Colonic mucosa (tissue), 4 donors: ENCODE measurements around the gene ARF1. TPM values are rescaled to one million over a fixed set of nuclear protein-coding genes. Genes with fewer than 3 reads are reported as not detected.

Source experiments
- DNase-seq: peaks from one replicate; pipeline ENCODE4 v3.0.0-alpha.2; 2020
- H3K27ac ChIP-seq: fragments of 200-600 bp; one replicate; pipeline ENCODE4 v1.8.0; 2021
- H3K27me3 ChIP-seq: fragments of 200-600 bp; one replicate; pipeline ENCODE4 v1.8.0; 2021
- H3K36me3 ChIP-seq: fragments of 200-600 bp; one replicate; pipeline ENCODE4 v1.8.0; 2021
- H3K4me1 ChIP-seq: fragments of 200-600 bp; one replicate; pipeline ENCODE4 v1.8.0; 2021; ENCODE audit warnings: mild to moderate bottlenecking
- H3K4me3 ChIP-seq: fragments of 200-600 bp; one replicate; pipeline ENCODE4 v1.8.0; 2021
- H3K9ac ChIP-seq, 2 donors: one replicate each; pipeline ENCODE4 v1.7.0; 2013; ENCODE audit warnings: control low read depth in 2 of 2, low read depth in 2 of 2, low read length in 2 of 2
- H3K9me3 ChIP-seq: fragments of 200-600 bp; one replicate; pipeline ENCODE4 v1.8.0; 2021
- intact Hi-C: fragments of 100-400 bp; cut with DNase I; formaldehyde crosslinking; loops from one replicate; pipeline ENCODE4 v1.14.1; 2022
- total RNA-seq, 2 donors: library from RNA; stranded (reverse); fragmentation: NEBNext Ultra II Directional in 1 of 2; extraction: Animal tissue kit (Norgen Biotek cat#: 25700) in 1 of 2; gene quantifications; one replicate each; pipeline ENCODE4 v1.2.1, GENCODE V29; 2021
- TF ChIP-seq, protein P1 (sequence below): fragments of 200-600 bp; IDR thresholded peaks from one replicate; pipeline ENCODE4 v1.8.0; 2022; ENCODE audit warnings: antibody characterized with exemption, mild to moderate bottlenecking
- donor health status: healthy.
- donor health status: DM: no; HTN: no; CAD: no.
- donor health status: DM: no; HTN: no; CAD: no.

The ARF1 gene
- total RNA-seq, 2 donors from 2014 or later: 522 to 586 TPM

DNA sequence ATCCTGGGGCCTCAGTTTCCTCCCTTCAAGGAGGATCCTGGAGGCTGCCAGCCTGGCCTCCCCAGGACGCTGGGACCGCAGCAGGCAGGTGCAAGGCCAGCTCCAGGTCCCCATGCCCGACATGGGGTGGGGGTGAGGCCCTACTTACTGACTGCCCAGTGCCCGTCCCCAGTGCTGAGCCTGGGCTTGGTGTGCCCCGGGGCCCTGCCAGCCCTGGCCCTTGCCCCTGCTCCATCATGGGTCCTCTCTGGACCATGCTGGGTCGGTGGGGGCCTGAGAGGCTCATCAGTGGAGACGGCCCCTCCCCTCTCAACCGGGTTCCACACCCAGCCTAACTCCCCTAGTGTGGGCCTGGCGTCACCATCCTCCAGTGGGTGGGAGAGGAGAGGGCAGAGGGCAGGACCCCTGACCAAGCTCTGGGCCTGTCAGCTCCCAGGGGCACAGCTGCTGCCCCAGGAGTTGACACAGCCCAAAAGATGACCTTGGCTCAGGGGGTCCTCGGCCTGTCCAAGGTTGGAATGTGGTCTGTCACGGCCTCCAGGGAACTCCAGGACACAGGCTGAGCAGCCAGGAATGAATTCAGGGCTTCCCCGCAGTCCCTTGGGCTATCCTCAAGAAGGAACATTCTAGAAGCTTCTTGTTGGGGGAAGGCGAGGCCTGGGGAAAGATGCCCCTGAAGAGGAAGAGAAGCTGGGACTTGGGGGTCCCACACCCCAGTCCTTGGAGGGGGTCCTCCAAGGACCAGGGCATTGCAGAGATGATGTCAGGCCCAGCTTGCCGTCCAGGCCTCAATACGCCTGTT lies 17.6 kb upstream of the ARF1 start:
- Histone ChIP-seq H3K9me3 (no peaks in the 10 kb centered on the region), H3K27me3 (peaks cover 25% of the 10 kb centered on the region)
- intact Hi-C loops: no loop called here

DNA sequence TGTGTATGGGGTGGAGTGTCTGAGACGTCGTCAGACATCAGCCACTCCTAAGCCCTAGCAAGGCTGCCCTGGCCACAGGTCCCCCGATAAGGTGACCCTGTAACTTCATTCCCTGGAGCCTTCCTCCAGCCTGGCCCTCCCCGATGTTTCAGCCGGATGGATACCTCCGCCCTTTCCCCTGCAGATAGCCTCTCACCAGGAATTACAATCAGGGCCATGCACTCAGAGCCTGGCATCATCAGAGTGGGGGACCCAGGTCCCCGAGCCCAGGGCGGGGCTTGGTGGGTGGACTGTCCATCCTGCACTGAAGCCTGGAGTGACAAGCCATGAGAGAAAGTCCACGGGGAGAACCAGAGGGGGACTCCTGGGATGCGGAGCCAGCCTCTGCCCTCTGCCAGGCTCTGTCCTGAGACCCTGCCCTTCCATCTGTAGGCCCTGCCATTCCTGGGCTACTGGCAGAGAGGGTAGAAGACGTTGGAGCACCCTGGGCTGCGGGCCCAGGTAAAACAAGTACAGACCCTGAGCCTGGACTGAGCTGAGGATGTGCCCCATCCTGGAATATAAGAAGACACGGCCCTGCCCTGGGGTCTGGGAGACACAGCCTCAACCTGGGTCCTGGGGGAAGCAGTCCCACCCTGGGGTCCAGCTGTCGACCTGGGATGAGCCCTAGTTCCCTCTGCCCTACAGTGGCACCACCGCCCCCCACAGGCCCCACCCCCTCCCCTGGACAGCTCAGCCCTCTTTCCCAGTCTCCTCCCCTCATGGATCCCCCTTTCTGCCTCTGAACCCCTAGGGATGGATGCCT lies 16.8 kb upstream of the ARF1 start:
- intact Hi-C loops: no loop called here
- TF ChIP-seq, protein P1, sequence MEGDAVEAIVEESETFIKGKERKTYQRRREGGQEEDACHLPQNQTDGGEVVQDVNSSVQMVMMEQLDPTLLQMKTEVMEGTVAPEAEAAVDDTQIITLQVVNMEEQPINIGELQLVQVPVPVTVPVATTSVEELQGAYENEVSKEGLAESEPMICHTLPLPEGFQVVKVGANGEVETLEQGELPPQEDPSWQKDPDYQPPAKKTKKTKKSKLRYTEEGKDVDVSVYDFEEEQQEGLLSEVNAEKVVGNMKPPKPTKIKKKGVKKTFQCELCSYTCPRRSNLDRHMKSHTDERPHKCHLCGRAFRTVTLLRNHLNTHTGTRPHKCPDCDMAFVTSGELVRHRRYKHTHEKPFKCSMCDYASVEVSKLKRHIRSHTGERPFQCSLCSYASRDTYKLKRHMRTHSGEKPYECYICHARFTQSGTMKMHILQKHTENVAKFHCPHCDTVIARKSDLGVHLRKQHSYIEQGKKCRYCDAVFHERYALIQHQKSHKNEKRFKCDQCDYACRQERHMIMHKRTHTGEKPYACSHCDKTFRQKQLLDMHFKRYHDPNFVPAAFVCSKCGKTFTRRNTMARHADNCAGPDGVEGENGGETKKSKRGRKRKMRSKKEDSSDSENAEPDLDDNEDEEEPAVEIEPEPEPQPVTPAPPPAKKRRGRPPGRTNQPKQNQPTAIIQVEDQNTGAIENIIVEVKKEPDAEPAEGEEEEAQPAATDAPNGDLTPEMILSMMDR: no peak
- Histone ChIP-seq H3K4me3 (no peak overlapping the region), H3K27me3 (peaks cover 24% of the 10 kb centered on the region), H3K9me3 (no peaks in the 10 kb centered on the region), H3K36me3 (no peaks in the 10 kb centered on the region), H3K27ac (no peak overlapping the region), H3K9ac (no peak overlapping the region), H3K4me1 (no peaks in the 10 kb centered on the region)
- no peak for DNase-seq

More for the DNA sequence above, 17.6 kb upstream of the ARF1 start:
- no peak overlapping the region for H3K27ac ChIP-seq
- H3K9ac ChIP-seq: no peak overlapping the region
- H3K4me3 ChIP-seq: no peak overlapping the region
- DNase-seq: no peak
- no peaks in the 10 kb centered on the region for H3K36me3 ChIP-seq
- no peaks in the 10 kb centered on the region for H3K4me1 ChIP-seq
- TF ChIP-seq, protein P1: no peak

DNA sequence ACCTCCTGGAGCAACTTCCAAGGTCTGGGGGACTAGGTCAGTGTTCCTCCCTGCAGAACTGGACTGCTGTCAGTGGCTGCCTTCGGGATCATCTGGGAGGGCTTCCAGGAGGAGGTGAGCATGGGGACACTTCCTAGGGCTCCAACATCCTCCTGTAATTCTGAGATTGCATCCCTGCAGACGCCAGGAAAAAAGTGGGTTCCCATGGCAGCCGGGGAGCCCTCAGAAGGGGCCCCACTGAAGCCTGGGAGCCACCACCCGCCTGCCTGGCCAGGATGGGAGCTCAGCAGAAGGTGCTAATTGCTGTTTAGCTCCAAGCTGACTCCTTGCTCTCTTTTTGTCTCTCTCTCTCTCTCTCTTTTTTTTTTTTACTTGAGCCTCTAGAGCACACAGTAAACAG lies 16.1 kb upstream of the ARF1 start:
- no peaks in the 10 kb centered on the region for H3K9me3 ChIP-seq
- H3K36me3 ChIP-seq: no peaks in the 10 kb centered on the region
- TF ChIP-seq, protein P1: no peak
- H3K4me3 ChIP-seq: no peak overlapping the region
- H3K9ac ChIP-seq: no peak overlapping the region
- no peaks in the 10 kb centered on the region for H3K4me1 ChIP-seq
- no peak for DNase-seq
- intact Hi-C loops: no loop called here
- no peak overlapping the region for H3K27ac ChIP-seq
- peaks cover 17% of the 10 kb centered on the region for H3K27me3 ChIP-seq

DNA sequence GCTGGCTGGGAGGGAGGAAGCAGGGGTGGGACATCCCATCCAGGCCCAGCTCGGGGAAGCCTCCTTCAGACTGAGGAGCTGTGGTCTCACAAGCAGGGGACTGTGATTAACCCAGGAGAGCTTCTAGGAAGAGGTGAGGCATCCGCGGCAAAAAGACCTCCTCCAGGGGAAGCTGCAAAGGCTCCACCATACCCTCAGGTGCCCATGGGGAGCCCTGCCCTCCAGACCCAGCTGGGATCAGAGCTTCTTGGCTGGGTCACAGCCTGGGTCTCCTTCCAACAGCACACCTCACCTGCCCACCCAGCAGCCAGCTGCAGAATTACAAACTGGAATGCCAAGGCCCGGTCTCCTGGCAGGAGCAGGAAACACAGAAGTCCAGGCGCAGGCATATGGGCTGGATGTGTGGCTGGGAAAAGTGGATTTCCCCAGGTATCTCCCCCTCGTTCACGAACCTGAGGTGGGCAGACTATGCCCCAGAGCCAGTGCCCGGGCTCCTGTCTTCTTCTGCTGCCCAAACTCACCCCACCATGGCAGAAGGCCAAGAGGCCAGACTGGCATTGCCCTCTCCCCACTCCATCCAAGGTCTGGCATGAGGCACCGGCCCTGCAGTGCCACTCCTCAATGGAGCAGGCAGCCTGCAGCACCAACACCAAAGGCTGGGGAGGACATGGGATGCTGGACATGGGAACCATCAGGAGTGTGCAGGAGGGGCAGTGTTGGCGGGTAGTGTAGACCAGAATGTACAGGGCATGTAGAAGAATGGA lies 15.4 kb upstream of the ARF1 start:
- TF ChIP-seq, protein P1: no peak
- peaks cover 10% of the 10 kb centered on the region for H3K27me3 ChIP-seq
- no peaks in the 10 kb centered on the region for H3K9me3 ChIP-seq
- DNase-seq: no peak
- intact Hi-C loops: no loop called here
- H3K4me3 ChIP-seq: no peak overlapping the region
- no peak overlapping the region for H3K9ac ChIP-seq
- H3K27ac ChIP-seq: no peak overlapping the region
- no peaks in the 10 kb centered on the region for H3K4me1 ChIP-seq
- no peaks in the 10 kb centered on the region for H3K36me3 ChIP-seq

DNA sequence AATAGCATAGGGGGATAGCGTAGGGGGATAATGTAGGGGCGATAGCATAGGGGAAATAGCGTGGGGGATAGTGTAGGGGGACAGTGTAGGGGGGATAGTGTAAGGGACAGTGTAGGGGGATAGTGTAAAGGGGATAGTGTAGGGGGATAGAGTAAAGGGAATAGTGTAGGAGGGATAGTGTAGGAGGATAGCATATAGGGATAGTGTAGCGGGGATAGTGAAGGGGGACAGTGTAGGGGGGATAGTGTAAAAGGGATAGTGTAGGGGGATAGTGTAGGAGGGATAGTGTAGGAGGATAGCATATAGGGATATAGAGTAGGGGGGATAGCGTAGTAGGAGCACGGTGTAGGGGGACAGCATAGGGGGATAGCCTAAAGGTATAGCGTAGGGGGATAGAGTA lies 14.1 kb upstream of the ARF1 start:
- intact Hi-C loops: no loop called here
- H3K9ac ChIP-seq: no peak overlapping the region
- H3K4me3 ChIP-seq: no peak overlapping the region
- H3K27me3 ChIP-seq: peaks cover 9% of the 10 kb centered on the region
- TF ChIP-seq, protein P1: no peak
- H3K36me3 ChIP-seq: no peaks in the 10 kb centered on the region
- no peak overlapping the region for H3K27ac ChIP-seq
- DNase-seq: no peak
- H3K4me1 ChIP-seq: no peaks in the 10 kb centered on the region
- H3K9me3 ChIP-seq: no peaks in the 10 kb centered on the region
